Mucosa of descending colon (tissue), 3 donors: ENCODE data around the gene CEP350. TPM values are rescaled to one million over a fixed set of nuclear protein-coding genes. Genes with fewer than 3 reads are reported as not detected.

Experiments
- ATAC-seq: fragments of 200-7000 bp; cut with Tn5 transposase; one replicate; pipeline ENCODE4 v1.9.1; 2020; ENCODE audit warnings: mild to moderate bottlenecking, moderate library complexity
- DNase-seq, 3 donors: peaks; one replicate each; pipeline ENCODE4 v3.0.0-alpha.2; 2020
- H3K36me3 ChIP-seq: fragments of 200-600 bp; one replicate; pipeline ENCODE4 v1.8.0; 2021; ENCODE audit warnings: low read depth, mild to moderate bottlenecking
- H3K4me1 ChIP-seq: fragments of 200-600 bp; one replicate; pipeline ENCODE4 v1.8.0; 2021; ENCODE audit warnings: low read depth, mild to moderate bottlenecking
- H3K4me3 ChIP-seq: fragments of 200-600 bp; one replicate; pipeline ENCODE4 v1.8.0; 2021; ENCODE audit warnings: mild to moderate bottlenecking
- H3K9me3 ChIP-seq: fragments of 200-600 bp; one replicate; pipeline ENCODE4 v1.8.0; 2021; ENCODE audit warnings: mild to moderate bottlenecking
- intact Hi-C, 2 donors: fragments of 100-400 bp; cut with DNase I in 1 of 2; cut with micrococcal nuclease in 1 of 2; formaldehyde crosslinking; loops; one replicate each; pipeline versions ENCODE4 v1.11.0 to v1.11.1; 2022; cut with DNase I, micrococcal nuclease
- total RNA-seq, 3 donors: library from RNA; stranded (reverse); fragmentation: NEBNext Ultra II Directional in 2 of 3; extraction: Animal tissue kit (Norgen Biotek cat#: 25700) in 2 of 3; gene quantifications; one replicate each; pipeline versions ENCODE4 v1.2.1 to v1.2.4, GENCODE V29; 2021 to 2023
- TF ChIP-seq, protein P1 (sequence below): fragments of 200-600 bp; IDR thresholded peaks from one replicate; pipeline ENCODE4 v1.8.0; 2022; ENCODE audit warnings: antibody characterized with exemption, mild to moderate bottlenecking
- donor health status: DM: no; HTN: no; CAD: no; lungs with moderate emphysema.
- donor health status: DM: no; HTN: no; CAD: no.
- donor health status: DM: no; HTN: yes; CAD: no.

The CEP350 gene
- total RNA-seq, 3 donors from 2014 or later, result 41.9 to 63.7 (median 53.9) TPM

DNA sequence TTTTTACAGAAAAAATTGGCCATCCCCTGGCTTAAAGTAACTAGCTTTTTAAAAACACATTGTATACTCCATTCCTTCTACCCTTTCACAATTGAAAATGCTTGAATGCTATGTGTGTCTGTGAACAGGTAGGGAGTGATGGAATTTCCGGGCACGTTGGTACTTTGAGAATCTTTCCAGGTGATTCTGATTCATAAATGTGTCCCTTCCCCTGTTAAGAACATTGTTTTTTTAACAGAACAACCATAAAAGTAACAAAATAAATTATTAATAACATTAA is 142.7 kb downstream of the CEP350 start:
- no peak for DNase-seq
- no peak for ATAC-seq
- H3K9me3 ChIP-seq, result no peaks in the 10 kb centered on the region
- intact Hi-C loops, result no loop called here
- TF ChIP-seq, protein P1, sequence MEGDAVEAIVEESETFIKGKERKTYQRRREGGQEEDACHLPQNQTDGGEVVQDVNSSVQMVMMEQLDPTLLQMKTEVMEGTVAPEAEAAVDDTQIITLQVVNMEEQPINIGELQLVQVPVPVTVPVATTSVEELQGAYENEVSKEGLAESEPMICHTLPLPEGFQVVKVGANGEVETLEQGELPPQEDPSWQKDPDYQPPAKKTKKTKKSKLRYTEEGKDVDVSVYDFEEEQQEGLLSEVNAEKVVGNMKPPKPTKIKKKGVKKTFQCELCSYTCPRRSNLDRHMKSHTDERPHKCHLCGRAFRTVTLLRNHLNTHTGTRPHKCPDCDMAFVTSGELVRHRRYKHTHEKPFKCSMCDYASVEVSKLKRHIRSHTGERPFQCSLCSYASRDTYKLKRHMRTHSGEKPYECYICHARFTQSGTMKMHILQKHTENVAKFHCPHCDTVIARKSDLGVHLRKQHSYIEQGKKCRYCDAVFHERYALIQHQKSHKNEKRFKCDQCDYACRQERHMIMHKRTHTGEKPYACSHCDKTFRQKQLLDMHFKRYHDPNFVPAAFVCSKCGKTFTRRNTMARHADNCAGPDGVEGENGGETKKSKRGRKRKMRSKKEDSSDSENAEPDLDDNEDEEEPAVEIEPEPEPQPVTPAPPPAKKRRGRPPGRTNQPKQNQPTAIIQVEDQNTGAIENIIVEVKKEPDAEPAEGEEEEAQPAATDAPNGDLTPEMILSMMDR, result no peak
- no peaks in the 10 kb centered on the region for H3K36me3 ChIP-seq
- no peaks in the 10 kb centered on the region for H3K4me1 ChIP-seq
- no peak overlapping the region for H3K4me3 ChIP-seq

DNA sequence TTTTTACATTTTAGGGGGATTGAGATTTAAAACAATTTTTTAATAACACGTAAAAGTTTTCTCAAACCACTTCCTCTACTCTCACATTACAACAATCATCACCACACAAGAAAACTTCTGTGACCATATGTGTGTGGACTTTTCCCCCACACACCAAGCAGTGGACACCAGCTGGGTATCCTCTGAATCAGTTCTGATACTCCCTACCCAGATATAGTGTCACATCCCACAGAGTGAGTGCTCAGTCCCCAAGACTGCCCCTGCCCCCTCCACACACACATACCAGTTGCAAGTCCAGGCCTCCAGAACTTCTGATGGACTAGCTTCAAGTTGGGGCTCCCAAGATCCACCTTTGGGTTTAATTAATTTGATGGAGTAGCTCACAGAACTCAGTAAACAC is 146.8 kb downstream of the CEP350 start:
- Histone ChIP-seq H3K4me3 (no peak overlapping the region), H3K36me3 (no peaks in the 10 kb centered on the region), H3K9me3 (no peaks in the 10 kb centered on the region), H3K4me1 (no peaks in the 10 kb centered on the region)
- TF ChIP-seq, protein P1, result no peak
- ATAC-seq (no peak), DNase-seq (no peak)
- intact Hi-C loops, result no loop called here

DNA sequence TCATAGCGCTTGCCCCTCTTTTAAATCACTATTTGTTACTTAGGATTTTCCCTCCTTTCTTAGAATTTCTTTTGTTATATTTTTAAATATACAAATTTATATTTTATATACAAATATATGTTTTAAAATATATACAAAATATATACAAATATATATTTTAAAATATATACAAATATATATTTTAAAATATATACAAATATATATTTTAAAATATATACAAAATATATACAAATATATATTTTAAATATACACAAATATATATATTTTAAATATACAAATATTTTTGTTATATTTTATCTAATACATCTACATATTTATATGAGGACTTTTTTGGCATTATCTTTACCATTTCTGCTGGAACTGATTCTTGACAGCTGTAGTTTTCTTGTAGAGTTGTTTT is 149.2 kb downstream of the CEP350 start:
- intact Hi-C loops, result no loop called here
- ATAC-seq, result no peak
- TF ChIP-seq, protein P1, result no peak
- H3K4me3 ChIP-seq, result no peak overlapping the region
- H3K9me3 ChIP-seq, result no peaks in the 10 kb centered on the region
- H3K36me3 ChIP-seq, result no peaks in the 10 kb centered on the region
- DNase-seq, result no peak
- H3K4me1 ChIP-seq, result no peaks in the 10 kb centered on the region

DNA sequence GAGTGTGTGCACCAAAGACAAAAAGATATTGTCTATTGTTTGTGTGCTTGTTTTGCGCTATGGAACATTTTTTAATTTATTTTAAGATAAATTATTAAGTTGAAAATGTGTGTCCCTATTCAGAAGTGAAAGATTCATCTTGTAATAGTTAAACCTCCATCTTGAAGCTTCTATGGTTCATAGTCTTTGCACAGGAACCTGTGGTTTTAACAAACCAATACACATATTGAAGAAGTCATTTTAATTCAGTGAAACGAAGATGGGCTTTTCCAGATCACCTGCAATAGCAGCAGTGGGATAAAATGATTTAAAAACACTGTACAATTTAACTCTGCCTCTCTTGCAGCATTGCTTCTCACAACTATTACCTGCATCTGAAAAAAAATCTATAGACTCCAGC is 157.5 kb downstream of the CEP350 start:
- H3K9me3 ChIP-seq, result no peaks in the 10 kb centered on the region
- intact Hi-C loops, result no loop called here
- H3K4me1 ChIP-seq, result no peaks in the 10 kb centered on the region
- H3K36me3 ChIP-seq, result peaks cover 10% of the 10 kb centered on the region
- DNase-seq, result no peak
- no peak overlapping the region for H3K4me3 ChIP-seq
- TF ChIP-seq, protein P1, result no peak
- ATAC-seq, result no peak

DNA sequence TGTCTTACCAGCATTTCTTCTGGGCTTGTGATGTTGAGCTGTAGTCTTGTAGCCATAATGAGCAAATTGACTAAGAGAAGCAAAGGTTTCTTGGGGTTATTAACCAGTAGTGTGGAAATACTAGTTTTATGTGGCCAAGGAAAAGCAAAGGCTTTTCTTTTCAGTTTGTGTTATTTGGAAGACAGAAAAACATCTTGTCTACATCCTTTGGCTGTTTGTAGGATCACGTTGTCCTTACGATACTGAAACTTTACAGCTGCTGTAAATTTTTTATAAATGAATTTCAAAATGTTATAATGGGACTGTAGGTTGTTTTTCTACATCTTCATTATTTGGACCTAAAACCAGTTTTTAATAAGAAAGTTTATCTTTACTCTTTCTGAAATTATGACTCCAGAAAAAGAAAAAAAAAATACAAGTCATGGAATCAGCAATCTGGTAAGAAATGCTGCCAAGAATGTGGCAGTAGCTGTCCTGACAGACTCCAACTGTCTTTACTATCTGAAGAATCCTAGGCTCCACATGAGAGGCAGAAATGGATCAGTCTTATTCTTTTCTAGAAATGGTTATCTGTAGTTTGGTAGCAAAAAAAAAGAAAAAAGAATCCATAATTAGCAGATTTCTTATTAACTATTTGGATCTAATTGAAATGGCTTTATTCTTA is 158.5 kb downstream of the CEP350 start:
- no peaks in the 10 kb centered on the region for H3K9me3 ChIP-seq
- no peak for ATAC-seq
- DNase-seq, result peak in 1 of 3 donors; percentile 16
- H3K36me3 ChIP-seq, result peaks cover 10% of the 10 kb centered on the region
- no peak overlapping the region for H3K4me3 ChIP-seq
- TF ChIP-seq, protein P1, result no peak
- intact Hi-C loops, result no loop called here
- no peaks in the 10 kb centered on the region for H3K4me1 ChIP-seq
